ENCODE measurements around the gene ST14.

ST14 gene

DNA sequence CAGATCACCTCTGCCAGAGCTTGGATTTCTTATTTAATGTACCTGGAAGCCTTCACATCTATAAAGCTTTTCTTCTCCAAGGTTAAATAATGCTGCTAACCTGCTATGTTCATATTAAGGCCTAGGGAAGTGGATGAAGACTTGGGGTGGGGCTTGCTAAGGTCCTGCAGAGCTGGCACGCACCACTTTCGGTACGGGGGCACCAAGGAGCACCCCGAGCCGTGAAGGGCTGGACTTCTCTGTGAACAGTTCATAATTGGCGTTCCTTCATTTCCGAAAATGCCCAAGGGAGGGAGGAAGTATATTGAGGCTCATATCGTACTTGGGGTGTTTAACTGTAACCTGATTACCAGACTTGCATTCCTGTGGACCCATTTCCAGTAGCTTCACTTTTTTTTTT lies 59.6 kb downstream of the ST14 start:
- TF ChIP-seq FOXP2 (optimal IDR thresholded peaks at IDR 0.05; ENCODE audit: borderline replicate concordance, extremely low read depth, extremely low read length, insufficient read depth): no peak
- TF ChIP-seq SIN3A (IDR thresholded peaks at IDR 0.05; ENCODE audit: borderline replicate concordance, insufficient read depth, low read length): no peak
- TF ChIP-seq, protein P1, sequence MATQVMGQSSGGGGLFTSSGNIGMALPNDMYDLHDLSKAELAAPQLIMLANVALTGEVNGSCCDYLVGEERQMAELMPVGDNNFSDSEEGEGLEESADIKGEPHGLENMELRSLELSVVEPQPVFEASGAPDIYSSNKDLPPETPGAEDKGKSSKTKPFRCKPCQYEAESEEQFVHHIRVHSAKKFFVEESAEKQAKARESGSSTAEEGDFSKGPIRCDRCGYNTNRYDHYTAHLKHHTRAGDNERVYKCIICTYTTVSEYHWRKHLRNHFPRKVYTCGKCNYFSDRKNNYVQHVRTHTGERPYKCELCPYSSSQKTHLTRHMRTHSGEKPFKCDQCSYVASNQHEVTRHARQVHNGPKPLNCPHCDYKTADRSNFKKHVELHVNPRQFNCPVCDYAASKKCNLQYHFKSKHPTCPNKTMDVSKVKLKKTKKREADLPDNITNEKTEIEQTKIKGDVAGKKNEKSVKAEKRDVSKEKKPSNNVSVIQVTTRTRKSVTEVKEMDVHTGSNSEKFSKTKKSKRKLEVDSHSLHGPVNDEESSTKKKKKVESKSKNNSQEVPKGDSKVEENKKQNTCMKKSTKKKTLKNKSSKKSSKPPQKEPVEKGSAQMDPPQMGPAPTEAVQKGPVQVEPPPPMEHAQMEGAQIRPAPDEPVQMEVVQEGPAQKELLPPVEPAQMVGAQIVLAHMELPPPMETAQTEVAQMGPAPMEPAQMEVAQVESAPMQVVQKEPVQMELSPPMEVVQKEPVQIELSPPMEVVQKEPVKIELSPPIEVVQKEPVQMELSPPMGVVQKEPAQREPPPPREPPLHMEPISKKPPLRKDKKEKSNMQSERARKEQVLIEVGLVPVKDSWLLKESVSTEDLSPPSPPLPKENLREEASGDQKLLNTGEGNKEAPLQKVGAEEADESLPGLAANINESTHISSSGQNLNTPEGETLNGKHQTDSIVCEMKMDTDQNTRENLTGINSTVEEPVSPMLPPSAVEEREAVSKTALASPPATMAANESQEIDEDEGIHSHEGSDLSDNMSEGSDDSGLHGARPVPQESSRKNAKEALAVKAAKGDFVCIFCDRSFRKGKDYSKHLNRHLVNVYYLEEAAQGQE (IDR thresholded peaks at IDR 0.05; ENCODE audit: insufficient read depth in 1 of 2, low read depth in 2 of 2, low read length in 2 of 2): no peak
- no peak for TF ChIP-seq TAF1 (IDR thresholded peaks at IDR 0.05; ENCODE audit: borderline replicate concordance, insufficient read depth, low read length)
- no peak for TF ChIP-seq POLR2AphosphoS5 (IDR thresholded peaks at IDR 0.05; ENCODE audit: low read depth, low read length)

DNA sequence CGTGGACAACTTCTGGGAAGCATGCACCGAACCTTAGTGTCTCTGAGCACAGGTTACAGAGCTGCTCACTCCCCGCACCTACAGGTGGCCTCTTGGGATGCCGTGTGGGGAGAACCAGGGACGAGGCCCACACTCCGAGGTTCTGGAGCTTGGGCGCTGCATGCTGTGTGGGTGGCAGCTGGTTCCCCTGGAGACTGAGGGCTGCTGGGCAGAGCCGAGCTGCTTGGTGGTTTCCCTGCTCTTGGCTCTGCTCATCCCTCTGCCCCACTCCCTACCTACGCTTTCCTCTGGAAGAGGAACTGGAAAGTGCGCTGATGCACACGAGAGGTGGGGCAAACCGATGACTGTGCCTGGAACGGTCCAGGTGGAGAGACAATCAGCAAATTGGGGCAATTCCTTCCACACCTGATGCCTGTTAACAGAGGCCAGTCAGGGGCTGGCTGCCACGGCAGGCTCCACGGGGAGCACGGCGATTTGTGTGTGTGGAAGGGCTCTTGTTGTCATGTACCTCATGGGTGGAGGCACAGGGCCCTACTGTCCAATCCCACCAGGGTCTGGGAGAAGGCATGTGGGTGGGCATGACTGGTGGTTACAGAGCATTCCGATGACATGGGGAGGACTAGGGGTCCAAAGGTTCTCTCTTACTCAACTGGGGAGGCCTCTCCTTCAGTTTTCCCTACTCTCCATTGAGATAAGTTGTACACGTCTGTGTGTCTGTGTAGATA lies 60.9 kb downstream of the ST14 start:
- TF ChIP-seq, protein P1 (IDR thresholded peaks at IDR 0.05; ENCODE audit: insufficient read depth in 1 of 2, low read depth in 2 of 2, low read length in 2 of 2): no peak
- TF ChIP-seq TAF1 (IDR thresholded peaks at IDR 0.05; ENCODE audit: borderline replicate concordance, insufficient read depth, low read length): no peak
- no peak for TF ChIP-seq POLR2AphosphoS5 (IDR thresholded peaks at IDR 0.05; ENCODE audit: low read depth, low read length)
- no peak for TF ChIP-seq SIN3A (IDR thresholded peaks at IDR 0.05; ENCODE audit: borderline replicate concordance, insufficient read depth, low read length)
- TF ChIP-seq FOXP2 (optimal IDR thresholded peaks at IDR 0.05; ENCODE audit: borderline replicate concordance, extremely low read depth, extremely low read length, insufficient read depth): no peak

DNA sequence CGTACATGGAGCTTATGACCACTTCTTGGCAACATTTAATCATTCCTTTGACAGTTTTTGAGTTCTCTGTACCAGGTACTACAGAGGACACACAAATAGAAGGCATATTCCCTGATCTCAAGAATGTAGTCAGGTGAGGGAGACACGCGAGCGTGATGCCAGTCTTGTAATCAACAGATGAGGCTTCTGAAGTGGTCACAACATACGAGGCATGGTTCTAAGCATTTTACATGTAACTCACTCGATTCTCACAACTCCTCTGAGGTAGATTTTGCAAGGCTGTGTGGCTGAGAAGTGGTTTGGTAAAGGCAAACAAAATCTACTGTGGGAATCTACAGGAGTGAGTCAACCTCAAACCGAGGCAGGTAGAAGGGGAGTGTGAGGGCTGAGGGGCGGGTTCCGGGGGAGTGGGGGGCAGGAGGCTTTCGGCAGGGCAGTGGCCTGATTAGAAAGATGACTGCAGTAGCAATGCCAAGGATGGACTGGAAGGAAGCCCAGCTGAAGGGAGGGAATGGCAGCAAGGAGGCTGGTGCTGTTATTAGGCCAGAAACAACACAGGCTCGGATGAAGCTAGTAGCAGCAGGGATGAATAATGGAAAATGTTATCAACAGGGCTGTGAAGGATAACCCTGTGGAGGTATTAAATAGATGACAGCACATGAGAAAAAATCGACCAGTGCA lies 63.8 kb downstream of the ST14 start:
- no peak for TF ChIP-seq SIN3A (IDR thresholded peaks at IDR 0.05; ENCODE audit: borderline replicate concordance, insufficient read depth, low read length)
- TF ChIP-seq POLR2AphosphoS5 (IDR thresholded peaks at IDR 0.05; ENCODE audit: low read depth, low read length): no peak
- TF ChIP-seq, protein P1 (IDR thresholded peaks at IDR 0.05; ENCODE audit: insufficient read depth in 1 of 2, low read depth in 2 of 2, low read length in 2 of 2): no peak
- no peak for TF ChIP-seq TAF1 (IDR thresholded peaks at IDR 0.05; ENCODE audit: borderline replicate concordance, insufficient read depth, low read length)
- no peak for TF ChIP-seq FOXP2 (optimal IDR thresholded peaks at IDR 0.05; ENCODE audit: borderline replicate concordance, extremely low read depth, extremely low read length, insufficient read depth)

DNA sequence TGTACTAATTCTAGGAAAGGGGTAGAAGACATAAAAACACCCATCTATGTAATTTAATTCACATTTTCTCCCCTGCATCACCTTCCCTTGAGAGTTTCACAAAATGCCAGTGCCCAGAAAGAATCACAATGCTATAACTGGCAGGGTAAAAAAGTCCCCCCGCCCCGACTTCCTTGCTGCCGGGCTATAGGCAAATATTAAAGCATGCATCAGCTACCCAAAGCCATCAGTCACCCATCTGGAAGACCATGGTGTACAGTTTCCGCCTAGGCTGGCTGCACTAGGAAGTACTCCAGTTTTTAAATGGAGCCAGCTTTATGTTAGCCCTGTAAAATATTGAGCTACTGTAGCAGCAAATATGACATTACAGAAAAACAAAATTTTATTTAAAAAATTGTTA lies 67.8 kb downstream of the ST14 start:
- TF ChIP-seq SIN3A (IDR thresholded peaks at IDR 0.05; ENCODE audit: borderline replicate concordance, insufficient read depth, low read length): no peak
- no peak for TF ChIP-seq FOXP2 (optimal IDR thresholded peaks at IDR 0.05; ENCODE audit: borderline replicate concordance, extremely low read depth, extremely low read length, insufficient read depth)
- TF ChIP-seq, protein P1 (IDR thresholded peaks at IDR 0.05; ENCODE audit: insufficient read depth in 1 of 2, low read depth in 2 of 2, low read length in 2 of 2): no peak
- TF ChIP-seq TAF1 (IDR thresholded peaks at IDR 0.05; ENCODE audit: borderline replicate concordance, insufficient read depth, low read length): no peak
- TF ChIP-seq POLR2AphosphoS5 (IDR thresholded peaks at IDR 0.05; ENCODE audit: low read depth, low read length): no peak
